Neuronal stem cell (in vitro differentiated cells): Measurements from ENCODE around the gene PSME3IP1.

Experiments used
- DNase-seq: peaks from one replicate; pipeline ENCODE4 v3.0.0-alpha.2; 2013; ENCODE audit warnings: low spot score
- H2AFZ ChIP-seq: one replicate; pipeline ENCODE4 v1.6.1; 2013; ENCODE audit warnings: mild to moderate bottlenecking, low read length, inconsistent platforms
- H2AK5ac ChIP-seq: 2 replicates; pipeline ENCODE4 v1.6.1; 2013; ENCODE audit warnings: low read depth, mild to moderate bottlenecking, inconsistent platforms, low read length, moderate library complexity, mixed read lengths
- H2BK120ac ChIP-seq: 2 replicates; pipeline ENCODE4 v1.6.1; 2013; ENCODE audit warnings: low read depth, mild to moderate bottlenecking, inconsistent platforms, low read length, moderate library complexity, mixed read lengths
- H2BK12ac ChIP-seq: one replicate; pipeline ENCODE4 v1.6.1; 2013; ENCODE audit warnings: low read length, inconsistent platforms
- H2BK15ac ChIP-seq: 2 replicates; pipeline ENCODE4 v1.6.1; 2013; ENCODE audit warnings: mild to moderate bottlenecking, low read length, inconsistent platforms, mixed read lengths
- H2BK5ac ChIP-seq: one replicate; pipeline ENCODE4 v1.6.1; 2013; ENCODE audit warnings: inconsistent platforms, mild to moderate bottlenecking, low read length, moderate library complexity
- H3K14ac ChIP-seq: one replicate; pipeline ENCODE4 v1.6.1; 2013; ENCODE audit warnings: low read length, inconsistent platforms
- H3K18ac ChIP-seq: 2 replicates; pipeline ENCODE4 v1.6.1; 2013; ENCODE audit warnings: low read length, inconsistent platforms
- H3K23ac ChIP-seq: 2 replicates; pipeline ENCODE4 v1.6.1; 2013; ENCODE audit warnings: low read depth, mild to moderate bottlenecking, mixed read lengths, low read length, inconsistent platforms; ENCODE audit not compliant: poor library complexity
- H3K27ac ChIP-seq: replicated peaks from 3 replicates; pipeline ENCODE4 v1.5.1; 2013; ENCODE audit warnings: low read length, inconsistent platforms
- H3K27me3 ChIP-seq, 3 experiments: 2 replicates each; pipeline ENCODE4 v1.6.1; 2013; ENCODE audit warnings: low read length in 3 of 3, mild to moderate bottlenecking in 2 of 3, inconsistent platforms in 1 of 3, low read depth in 1 of 3, mixed read lengths in 1 of 3, moderate library complexity in 1 of 3; ENCODE audit not compliant: control insufficient read depth in 3 of 3, insufficient read depth in 3 of 3
- H3K36me3 ChIP-seq, 2 donors: replicated peaks in 1 of 2; 2 replicates each; pipeline ENCODE4 v1.6.1; 2013; ENCODE audit warnings: low read length in 2 of 2; ENCODE audit not compliant: control insufficient read depth in 2 of 2, insufficient read depth in 2 of 2
- H3K4ac ChIP-seq: 2 replicates; pipeline ENCODE4 v1.6.1; 2013; ENCODE audit warnings: inconsistent platforms, mild to moderate bottlenecking, low read length, moderate library complexity
- H3K4me1 ChIP-seq, 2 donors: 1 replicate in 1 of 2; 2 replicates in 1 of 2; pipeline ENCODE4 v1.6.1; 2013; ENCODE audit warnings: low read length in 2 of 2, low read depth in 1 of 2; ENCODE audit not compliant: control insufficient read depth in 2 of 2, insufficient read depth in 1 of 2
- H3K4me2 ChIP-seq: one replicate; pipeline ENCODE4 v1.6.1; 2013; ENCODE audit warnings: mild to moderate bottlenecking, low read length, inconsistent platforms; ENCODE audit not compliant: insufficient read depth, poor library complexity, severe bottlenecking
- H3K4me3 ChIP-seq, 2 donors: 2 replicates each; pipeline ENCODE4 v1.5.1; 2013; ENCODE audit warnings: low read length in 2 of 2, mild to moderate bottlenecking in 2 of 2, inconsistent platforms in 1 of 2, moderate library complexity in 1 of 2
- H3K79me1 ChIP-seq: one replicate; pipeline ENCODE4 v1.6.1; 2013; ENCODE audit warnings: low read depth, mild to moderate bottlenecking, inconsistent platforms, low read length, moderate library complexity
- H3K9ac ChIP-seq: one replicate; pipeline ENCODE4 v1.6.1; 2013; ENCODE audit warnings: mild to moderate bottlenecking, low read depth, low read length, inconsistent platforms; ENCODE audit not compliant: poor library complexity
- H3K9me3 ChIP-seq, 2 donors: replicated peaks in 1 of 2; 2 replicates each; pipeline versions ENCODE3 to v1.6.1; 2013; ENCODE audit warnings: low read length in 2 of 2, mild to moderate bottlenecking in 2 of 2, inconsistent platforms in 1 of 2, low read depth in 1 of 2, mixed read lengths in 1 of 2, moderate library complexity in 1 of 2; ENCODE audit not compliant: control insufficient read depth in 2 of 2, insufficient read depth in 1 of 2
- H4K8ac ChIP-seq: one replicate; pipeline ENCODE4 v1.6.1; 2013; ENCODE audit warnings: low read depth, mild to moderate bottlenecking, inconsistent platforms, low read length, moderate library complexity
- H4K91ac ChIP-seq: one replicate; pipeline ENCODE4 v1.6.1; 2013; ENCODE audit warnings: low read length, low read depth, mild to moderate bottlenecking, inconsistent platforms; ENCODE audit not compliant: poor library complexity
- WGBS, 2 donors: extraction: QIAGEN DNeasy Blood & Tissue Kit; methylation state at CpG; one replicate each; pipeline ENCODE4 v1.1.7; 2013; ENCODE audit warnings: missing lambda C conversion rate in 2 of 2, mixed read lengths in 1 of 2; ENCODE audit not compliant: insufficient read length in 2 of 2, insufficient replicate concordance in 1 of 2; ENCODE audit errors: extremely low coverage in 2 of 2; 5-methylcytosine and 5-hydroxymethylcytosine counted together

The PSME3IP1 gene

DNA sequence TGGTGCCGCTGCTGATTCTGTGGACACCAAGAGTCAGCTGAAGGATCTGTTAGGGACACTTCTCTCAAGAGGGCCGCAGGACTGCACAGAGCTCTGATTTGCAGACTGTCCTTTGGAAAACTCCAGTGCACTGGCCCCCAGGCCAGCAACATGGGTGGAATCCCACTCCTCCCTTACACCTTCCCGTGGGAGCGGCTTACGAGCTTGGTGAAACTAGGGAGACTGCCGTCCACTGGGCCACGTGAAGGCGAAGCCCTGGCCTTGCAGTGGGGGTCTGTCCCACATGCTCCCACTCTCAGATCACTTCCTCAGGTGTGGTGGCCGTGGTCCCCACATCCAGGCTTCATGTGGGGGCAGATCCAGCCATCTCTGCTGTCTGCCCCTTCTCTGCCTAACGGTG lies 36.4 kb downstream of the PSME3IP1 start:
- H3K4me3 ChIP-seq: peak overlapping the region in 1 of 2 donors; percentile 23
- H2BK5ac ChIP-seq: no peak overlapping the region
- no peak overlapping the region for H2BK12ac ChIP-seq
- H3K4me2 ChIP-seq: no peak overlapping the region
- DNase-seq: no peak
- H3K14ac ChIP-seq: no peak overlapping the region
- H3K27me3 ChIP-seq: no peaks in the 10 kb centered on the region
- no peak overlapping the region for H2BK15ac ChIP-seq
- H3K4ac ChIP-seq: no peak overlapping the region
- H4K8ac ChIP-seq: no peak overlapping the region
- no peak overlapping the region for H3K23ac ChIP-seq
- H3K79me1 ChIP-seq: no peaks in the 10 kb centered on the region
- peaks cover 21 to 75% of the 10 kb centered on the region in 2 donors for H3K36me3 ChIP-seq
- no CpG with 5 or more reads among the region's 10 CpGs for WGBS, 2 donors
- no peak overlapping the region for H4K91ac ChIP-seq
- H3K27ac ChIP-seq: no peak overlapping the region
- no peak overlapping the region for H2AFZ ChIP-seq
- H3K9ac ChIP-seq: no peak overlapping the region
- no peak overlapping the region for H2BK120ac ChIP-seq
- H3K9me3 ChIP-seq: no peaks in the 10 kb centered on the region
- H3K4me1 ChIP-seq: peaks cover 16 to 36% of the 10 kb centered on the region in 2 donors
- no peak overlapping the region for H2AK5ac ChIP-seq
- H3K18ac ChIP-seq: no peak overlapping the region

DNA sequence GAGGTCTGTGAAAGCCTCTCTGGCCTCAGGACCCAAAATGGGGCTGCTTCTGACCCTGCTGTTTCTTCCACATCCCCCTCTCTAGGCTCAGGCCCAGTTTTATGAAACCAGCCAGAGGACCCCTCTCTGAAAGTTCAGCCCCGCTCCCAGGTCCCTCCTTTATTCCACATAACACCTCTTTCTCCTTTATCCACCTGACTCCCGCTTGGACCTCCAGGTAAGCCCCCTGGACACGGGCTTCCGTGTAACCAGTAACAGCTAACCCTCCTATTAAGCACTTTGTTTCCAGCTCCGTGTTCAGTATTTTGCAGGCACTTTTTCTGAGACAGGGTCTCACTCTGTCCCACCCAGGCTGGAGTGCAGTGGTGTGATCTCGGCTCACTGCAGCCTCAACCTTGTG lies 37.4 kb downstream of the PSME3IP1 start:
- no peak overlapping the region for H3K4me3 ChIP-seq
- no peak overlapping the region for H4K8ac ChIP-seq
- no peak overlapping the region for H4K91ac ChIP-seq
- no peak overlapping the region for H3K4me2 ChIP-seq
- no peak overlapping the region for H3K4ac ChIP-seq
- no peak overlapping the region for H3K14ac ChIP-seq
- H3K4me1 ChIP-seq: peaks cover 20 to 45% of the 10 kb centered on the region in 2 donors
- no peak overlapping the region for H2AFZ ChIP-seq
- H3K36me3 ChIP-seq: peaks cover 12 to 66% of the 10 kb centered on the region in 2 donors
- no peak overlapping the region for H2BK15ac ChIP-seq
- H2BK5ac ChIP-seq: no peak overlapping the region
- H3K23ac ChIP-seq: no peak overlapping the region
- H3K18ac ChIP-seq: no peak overlapping the region
- no peaks in the 10 kb centered on the region for H3K9me3 ChIP-seq
- no peaks in the 10 kb centered on the region for H3K27me3 ChIP-seq
- no peaks in the 10 kb centered on the region for H3K79me1 ChIP-seq
- H3K27ac ChIP-seq: no peak overlapping the region
- H3K9ac ChIP-seq: no peak overlapping the region
- no CpG with 5 or more reads among the region's 6 CpGs for WGBS, 2 donors
- no peak overlapping the region for H2BK12ac ChIP-seq
- no peak overlapping the region for H2BK120ac ChIP-seq
- no peak overlapping the region for H2AK5ac ChIP-seq
- DNase-seq: no peak

DNA sequence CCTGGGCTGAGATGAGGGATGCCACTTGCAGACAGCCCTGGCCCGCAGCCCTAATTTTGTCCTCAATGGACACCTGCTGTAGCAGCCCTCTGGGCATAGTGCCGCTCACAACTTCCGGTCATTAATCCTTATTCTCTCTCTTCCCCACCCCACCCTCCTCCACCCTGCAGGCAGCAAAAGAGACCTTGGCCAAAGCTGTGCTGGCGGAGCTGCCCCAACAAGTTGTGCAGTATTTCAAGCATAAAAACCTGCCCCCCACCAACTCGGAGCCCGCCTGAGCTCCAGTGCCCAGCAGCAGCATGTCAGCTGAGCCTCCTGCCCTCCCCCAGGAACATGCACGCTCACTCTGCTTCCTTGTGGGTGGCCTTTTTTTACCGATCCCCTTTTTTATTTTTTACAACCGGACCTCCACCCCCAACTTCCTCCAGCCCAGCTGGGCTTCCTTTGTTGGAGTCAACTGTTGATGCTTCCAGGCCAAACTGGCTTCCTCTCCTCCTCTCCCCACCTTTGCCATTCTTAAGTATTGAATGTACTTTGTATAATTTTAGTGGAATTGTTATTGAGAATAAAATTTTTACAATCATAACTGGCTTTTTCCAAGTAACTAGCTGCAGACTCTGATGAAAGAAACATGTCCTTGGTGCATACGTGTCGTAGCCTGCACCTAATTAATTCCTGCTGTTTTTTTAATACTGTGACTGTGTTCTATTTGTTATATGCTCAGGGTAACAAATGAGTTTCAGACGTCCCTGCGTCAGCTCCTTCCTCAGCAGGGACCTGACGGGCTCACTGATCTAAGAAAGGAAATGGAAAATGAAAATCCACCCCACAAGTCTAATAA lies 38.2 kb downstream of the PSME3IP1 start:
- H3K4ac ChIP-seq: no peak overlapping the region
- WGBS, 2 donors: no CpG with 5 or more reads among the region's 14 CpGs
- H3K36me3 ChIP-seq: peaks cover 7 to 57% of the 10 kb centered on the region in 2 donors
- H3K9me3 ChIP-seq: no peaks in the 10 kb centered on the region
- peak overlapping the region; percentile 36 for H3K18ac ChIP-seq
- no peak overlapping the region for H3K14ac ChIP-seq
- peak overlapping the region; percentile 29 for H3K27ac ChIP-seq
- H3K27me3 ChIP-seq: no peaks in the 10 kb centered on the region
- H3K4me1 ChIP-seq: peaks cover 22 to 52% of the 10 kb centered on the region in 2 donors
- peak overlapping the region; percentile 47 for H2AFZ ChIP-seq
- H2AK5ac ChIP-seq: peak overlapping the region; percentile 34
- no peak overlapping the region for H2BK12ac ChIP-seq
- no peak overlapping the region for H4K8ac ChIP-seq
- no peak overlapping the region for H4K91ac ChIP-seq
- H3K79me1 ChIP-seq: no peaks in the 10 kb centered on the region
- no peak overlapping the region for H2BK15ac ChIP-seq
- no peak overlapping the region for H2BK120ac ChIP-seq
- H2BK5ac ChIP-seq: no peak overlapping the region
- no peak for DNase-seq
- no peak overlapping the region for H3K4me2 ChIP-seq
- no peak overlapping the region for H3K4me3 ChIP-seq
- no peak overlapping the region for H3K23ac ChIP-seq
- no peak overlapping the region for H3K9ac ChIP-seq

GRCh38 chr16:57146735-57147134 lies 39.1 kb downstream of the PSME3IP1 start:
- Histone ChIP-seq H4K91ac (no peak overlapping the region), H3K9ac (no peak overlapping the region), H3K4me1 (peaks cover 25 to 52% of the 10 kb centered on the region in 2 donors), H3K4me3 (no peak overlapping the region), H3K14ac (no peak overlapping the region), H3K79me1 (no peaks in the 10 kb centered on the region), H2BK120ac (no peak overlapping the region), H3K4me2 (no peak overlapping the region), H3K27me3 (no peaks in the 10 kb centered on the region), H2BK12ac (no peak overlapping the region), H3K36me3 (peaks cover 2 to 50% of the 10 kb centered on the region in 2 donors), H3K27ac (no peak overlapping the region), H2BK15ac (no peak overlapping the region), H2AK5ac (peak overlapping the region; percentile 34), H2AFZ (no peak overlapping the region), H3K9me3 (no peaks in the 10 kb centered on the region), H3K18ac (peak overlapping the region; percentile 15), H2BK5ac (no peak overlapping the region), H3K4ac (no peak overlapping the region), H4K8ac (no peak overlapping the region), H3K23ac (no peak overlapping the region)
- DNase-seq: no peak
- no CpG with 5 or more reads among the region's 5 CpGs for WGBS, 2 donors
